Suprapubic skin (tissue), 4 donors: ENCODE measurements around the gene LCN9. TPM values are rescaled to one million over a fixed set of nuclear protein-coding genes. Genes with fewer than 3 reads are reported as not detected.
A peak's percentile ranks its signal among the peaks of the same experiment; 100 is the strongest.

Source experiments
- DNase-seq, 2 donors: peaks; one replicate each; pipeline ENCODE4 v3.0.0-alpha.2; 2019; ENCODE audit warnings: low spot score in 2 of 2
- H3K27ac ChIP-seq: fragments of 200-600 bp; sonication (generic); one replicate; pipeline ENCODE4 v1.5.1; 2019
- H3K27me3 ChIP-seq: fragments of 200-600 bp; sonication (generic); one replicate; pipeline ENCODE4 v1.5.1; 2019
- H3K36me3 ChIP-seq: fragments of 200-600 bp; sonication (generic); one replicate; pipeline ENCODE4 v1.5.1; 2019
- H3K4me1 ChIP-seq: fragments of 200-600 bp; sonication (generic); one replicate; pipeline ENCODE4 v1.5.1; 2019
- H3K4me3 ChIP-seq: fragments of 200-600 bp; sonication (generic); one replicate; pipeline ENCODE4 v1.5.1; 2019; ENCODE audit warnings: mild to moderate bottlenecking
- H3K9me3 ChIP-seq: fragments of 200-600 bp; sonication (generic); one replicate; pipeline ENCODE4 v1.5.1; 2019
- EP300 ChIP-seq: sonication (generic); formaldehyde crosslinking; IDR thresholded peaks from one replicate; pipeline ENCODE4 v1.6.1; 2017; ENCODE audit warnings: antibody characterized with exemption
- POLR2A ChIP-seq, 2 donors: fragments of 450-650 bp; IDR thresholded peaks; one replicate each; pipeline ENCODE4 v1.6.1; 2017; ENCODE audit warnings: antibody characterized with exemption in 2 of 2, mild to moderate bottlenecking in 2 of 2, moderate library complexity in 2 of 2
- POLR2AphosphoS5 ChIP-seq, 3 donors: sonication (generic); formaldehyde crosslinking; IDR thresholded peaks; one replicate each; pipeline ENCODE4 v1.6.1; 2017; ENCODE audit warnings: antibody characterized with exemption in 3 of 3
- WGBS: methylation state at CpG from one replicate; pipeline ENCODE4 v1.1.5; 2018; 5-methylcytosine and 5-hydroxymethylcytosine counted together
- total RNA-seq, 4 donors: library from RNA; depleted of rRNA; stranded (reverse); fragments of >200 nt; gene quantifications; one replicate each; pipeline ENCODE4 v1.1.0, GENCODE V29; 2016
- TF ChIP-seq, protein P1 (sequence below), 2 donors: fragments of 200-600 bp in 1 of 2; fragments of 450-650 bp in 1 of 2; sonication (generic) in 1 of 2; IDR thresholded peaks; one replicate each; pipeline ENCODE4 v1.5.1; 2016 to 2019; ENCODE audit warnings: antibody characterized with exemption in 2 of 2, mild to moderate bottlenecking in 1 of 2, moderate library complexity in 1 of 2

LCN9 gene
- total RNA-seq, 4 donors from 2014 or later = not detected

- no peak within 1 kb of the TSS for H3K27ac ChIP-seq
- H3K4me3 ChIP-seq = no peak within 1 kb of the TSS
- H3K4me1 ChIP-seq = peaks cover 13% of the 10 kb centered on the region
- 87% methylated on average over 19 of the region's 30 CpGs for WGBS
- no peaks in the 10 kb centered on the region for H3K9me3 ChIP-seq
- no peaks in the 10 kb centered on the region for H3K36me3 ChIP-seq
- H3K27me3 ChIP-seq = peaks cover 70% of the 10 kb centered on the region
- TF ChIP-seq POLR2A (IDR thresholded peaks at IDR 0.05) = no peak
- TF ChIP-seq, protein P1, sequence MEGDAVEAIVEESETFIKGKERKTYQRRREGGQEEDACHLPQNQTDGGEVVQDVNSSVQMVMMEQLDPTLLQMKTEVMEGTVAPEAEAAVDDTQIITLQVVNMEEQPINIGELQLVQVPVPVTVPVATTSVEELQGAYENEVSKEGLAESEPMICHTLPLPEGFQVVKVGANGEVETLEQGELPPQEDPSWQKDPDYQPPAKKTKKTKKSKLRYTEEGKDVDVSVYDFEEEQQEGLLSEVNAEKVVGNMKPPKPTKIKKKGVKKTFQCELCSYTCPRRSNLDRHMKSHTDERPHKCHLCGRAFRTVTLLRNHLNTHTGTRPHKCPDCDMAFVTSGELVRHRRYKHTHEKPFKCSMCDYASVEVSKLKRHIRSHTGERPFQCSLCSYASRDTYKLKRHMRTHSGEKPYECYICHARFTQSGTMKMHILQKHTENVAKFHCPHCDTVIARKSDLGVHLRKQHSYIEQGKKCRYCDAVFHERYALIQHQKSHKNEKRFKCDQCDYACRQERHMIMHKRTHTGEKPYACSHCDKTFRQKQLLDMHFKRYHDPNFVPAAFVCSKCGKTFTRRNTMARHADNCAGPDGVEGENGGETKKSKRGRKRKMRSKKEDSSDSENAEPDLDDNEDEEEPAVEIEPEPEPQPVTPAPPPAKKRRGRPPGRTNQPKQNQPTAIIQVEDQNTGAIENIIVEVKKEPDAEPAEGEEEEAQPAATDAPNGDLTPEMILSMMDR (IDR thresholded peaks at IDR 0.05) = no peak
- no peak for TF ChIP-seq EP300
- no peak for TF ChIP-seq POLR2AphosphoS5 (IDR thresholded peaks at IDR 0.05)
- no peak for DNase-seq
These were observed 36.3 kb downstream of the LCN9 start, which contains the start of gene SOHLH1 for GRCh38 chr9:135699440-135699839. Gene SOHLH1, minus strand, starts transcription at chr9:135699481. Its CDS starts 14 bp downstream, at chr9:135699467.

DNA sequence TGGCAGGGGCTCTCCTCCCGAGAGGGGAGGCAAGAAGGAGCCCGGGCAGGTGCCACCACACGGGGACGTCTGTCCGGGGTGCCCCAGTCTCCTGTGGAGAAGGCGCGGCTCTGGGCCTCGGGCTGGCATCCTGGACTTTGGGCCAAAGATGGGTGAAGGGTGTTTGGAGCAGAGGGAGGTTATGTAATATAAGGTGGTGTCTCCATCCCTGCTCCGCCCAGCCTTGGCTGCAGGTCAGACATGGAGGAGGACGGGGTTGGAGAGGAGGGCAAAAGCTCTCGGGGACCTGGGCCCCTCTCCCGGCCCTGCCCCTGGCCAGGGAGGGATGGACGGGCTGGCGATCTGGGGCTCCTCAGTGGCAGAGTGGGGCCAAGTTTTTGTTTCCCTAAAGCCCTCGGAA is 37.4 kb downstream of the LCN9 start:
- Histone ChIP-seq H3K4me3 (no peak overlapping the region), H3K4me1 (peaks cover 13% of the 10 kb centered on the region), H3K27me3 (peaks cover 69% of the 10 kb centered on the region), H3K27ac (no peak overlapping the region), H3K36me3 (no peaks in the 10 kb centered on the region), H3K9me3 (no peaks in the 10 kb centered on the region)
- 53% methylated on average over 15 of the region's 15 CpGs for WGBS
- DNase-seq = no peak
- TF ChIP-seq POLR2AphosphoS5 (IDR thresholded peaks at IDR 0.05) (no peak), POLR2A (IDR thresholded peaks at IDR 0.05) (no peak), EP300 (no peak)
- TF ChIP-seq, protein P1 (IDR thresholded peaks at IDR 0.05) = no peak

DNA sequence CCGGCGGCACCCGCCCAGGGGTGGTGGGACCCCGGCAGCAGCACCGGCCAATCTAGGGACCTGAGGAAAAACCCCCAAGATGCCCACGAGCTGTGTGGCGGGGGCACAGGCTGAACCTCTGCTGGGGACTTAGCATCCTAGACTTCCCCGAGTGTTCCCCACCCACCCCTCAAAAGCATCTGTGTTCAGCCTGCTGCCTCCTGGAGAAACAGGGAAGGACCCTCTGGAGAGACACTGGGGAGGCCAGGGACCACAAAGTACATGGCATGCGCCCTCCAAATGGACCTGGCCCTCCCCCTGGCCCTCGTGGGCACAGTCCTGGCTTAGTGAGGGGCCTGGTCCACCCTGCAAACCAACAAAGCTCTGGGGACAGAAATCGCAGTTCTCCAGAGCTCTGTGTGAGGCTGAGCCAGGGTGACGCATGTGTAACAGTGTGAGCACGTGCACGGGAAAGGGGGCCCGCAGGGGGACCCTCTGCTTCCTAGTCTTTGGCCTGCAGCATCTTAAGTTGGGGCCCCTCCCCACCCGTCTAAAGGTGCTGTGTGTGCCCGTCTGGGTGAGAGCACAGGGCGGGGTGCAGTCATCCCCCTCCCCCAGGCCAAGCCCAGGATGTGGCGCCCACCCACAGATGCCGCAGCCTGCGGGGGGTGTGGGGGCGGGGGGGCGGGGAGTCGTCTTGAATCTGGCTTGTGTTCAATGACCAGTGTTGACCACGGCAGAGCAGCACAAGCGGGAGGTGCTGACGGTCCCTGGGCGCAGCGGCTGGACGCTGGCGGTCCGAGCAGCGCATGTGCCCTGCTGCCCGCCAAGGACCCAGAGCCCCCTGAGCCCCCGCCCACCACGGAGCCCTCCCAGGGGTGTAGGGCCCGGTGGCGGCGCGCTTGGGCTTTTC is 38.2 kb downstream of the LCN9 start:
- Histone ChIP-seq H3K9me3 (no peaks in the 10 kb centered on the region), H3K27ac (no peak overlapping the region), H3K36me3 (no peaks in the 10 kb centered on the region), H3K27me3 (peaks cover 71% of the 10 kb centered on the region), H3K4me3 (peak overlapping the region; percentile 23), H3K4me1 (peaks cover 13% of the 10 kb centered on the region)
- no peak for TF ChIP-seq POLR2A (IDR thresholded peaks at IDR 0.05)
- TF ChIP-seq, protein P1 (IDR thresholded peaks at IDR 0.05) = no peak
- TF ChIP-seq POLR2AphosphoS5 (IDR thresholded peaks at IDR 0.05) = no peak
- no peak for TF ChIP-seq EP300
- no peak for DNase-seq
- WGBS = 9% methylated on average over 26 of the region's 40 CpGs

GRCh38 chr9:135701959-135702721 is 39.0 kb downstream of the LCN9 start, which contains the start of gene KCNT1:
Gene KCNT1, plus strand, starts transcription at chr9:135702185. Its CDS starts 74 bp downstream, at chr9:135702259.
- peaks cover 72% of the 10 kb centered on the region for H3K27me3 ChIP-seq
- no CpG with 5 or more reads among the region's 66 CpGs for WGBS
- no peak for DNase-seq

More at GRCh38 chr9:135701959-135702721, 39.0 kb downstream of the LCN9 start, which contains the start of gene KCNT1:
- H3K36me3 ChIP-seq = no peaks in the 10 kb centered on the region
- H3K4me3 ChIP-seq = peak within 1 kb of the TSS; percentile 23
- H3K27ac ChIP-seq = no peak within 1 kb of the TSS
- peaks cover 13% of the 10 kb centered on the region for H3K4me1 ChIP-seq
- no peaks in the 10 kb centered on the region for H3K9me3 ChIP-seq
- TF ChIP-seq POLR2AphosphoS5 (IDR thresholded peaks at IDR 0.05) = no peak
- TF ChIP-seq, protein P1 (IDR thresholded peaks at IDR 0.05) = peak; percentile 26 to 99
